Endothelial cell of umbilical vein (primary cell): ENCODE results near the gene CD164L2. TPM values are rescaled to one million over a fixed set of nuclear protein-coding genes. Genes with fewer than 3 reads are reported as not detected.
"Not testable (repeated sequence)": the region's sequence is repeated elsewhere in the genome, so short reads cannot be mapped to it uniquely, and the experiment has no call there.

Source experiments
- BruUV-seq: library from RNA; stranded (reverse); fragments of 400-500 nt; replicated peaks from 2 replicates; lab custom pipeline; 2021; lab: Mats Ljungman, UMichigan
- CTCF ChIA-PET: fragments of 300-600, 350-600 bp; sonication (Branson Sonifier 250); formaldehyde crosslinking; loops from one replicate; lab custom pipeline; 2021; ENCODE audit warnings: antibody characterized with exemption, inconsistent platforms; lab: Charles Lee
- POLR2A ChIA-PET: fragments of 300-600, 350-600 bp; sonication (Branson Sonifier 250); formaldehyde crosslinking; loops from one replicate; lab custom pipeline; 2021; ENCODE audit warnings: antibody characterized with exemption, inconsistent platforms; lab: Charles Lee
- DNase-seq: peaks from one replicate; pipeline ENCODE4 v3.0.0-alpha.2; 2011; ENCODE audit warnings: low read depth, low spot score
- FAIRE-seq: peaks from 2 replicates; lab custom pipeline; 2011; peaks lifted over from hg19 to GRCh38; lab: Jason Lieb, UNC
- H2AFZ ChIP-seq: 2 replicates; pipeline ENCODE4 v1.6.0; 2012; ENCODE audit warnings: low read depth, low read length, control low read depth, inconsistent platforms
- H3K27ac ChIP-seq: 2 replicates; pipeline ENCODE4 v1.5.1; 2011; ENCODE audit warnings: low read depth, mild to moderate bottlenecking, control low read depth, low read length, moderate library complexity; ENCODE audit not compliant: insufficient read depth
- H3K27me3 ChIP-seq, 2 experiments: 2 replicates each; pipeline versions ENCODE4 v1.6.0 to v1.6.1; 2011; ENCODE audit warnings: low read length in 2 of 2, mixed read lengths in 1 of 2; ENCODE audit not compliant: control insufficient read depth in 2 of 2, insufficient read depth in 2 of 2
- H3K36me3 ChIP-seq, 2 experiments: 2 replicates in 1 of 2; 3 replicates in 1 of 2; pipeline ENCODE4 v1.5.1; 2011; ENCODE audit warnings: low read length in 2 of 2, mild to moderate bottlenecking in 1 of 2, moderate library complexity in 1 of 2; ENCODE audit not compliant: control insufficient read depth in 2 of 2, insufficient read depth in 2 of 2; ENCODE audit errors: extremely low read depth in 1 of 2
- H3K4me1 ChIP-seq: 3 replicates; pipeline ENCODE4 v1.5.1; 2011; ENCODE audit warnings: mild to moderate bottlenecking, low read length; ENCODE audit not compliant: control insufficient read depth, insufficient read depth; ENCODE audit errors: extremely low read depth
- H3K4me2 ChIP-seq: 2 replicates; pipeline ENCODE4 v1.6.1; 2011; ENCODE audit warnings: low read length, control low read depth, mixed read lengths; ENCODE audit not compliant: insufficient read depth
- H3K4me3 ChIP-seq, 3 experiments: fragments of 200-600 bp in 1 of 3; sonication (generic), shearing (Covaris generic) in 1 of 3; replicated peaks in 1 of 3; 2 replicates each; pipeline ENCODE4 v1.5.1; 2011 to 2016; ENCODE audit warnings: control low read depth in 3 of 3, low read length in 3 of 3, mild to moderate bottlenecking in 2 of 3, inconsistent platforms in 1 of 3, low read depth in 1 of 3, moderate library complexity in 1 of 3; ENCODE audit not compliant: insufficient read depth in 1 of 3
- H3K79me2 ChIP-seq: 2 replicates; pipeline ENCODE4 v1.6.0; 2012; ENCODE audit warnings: low read length, inconsistent platforms; ENCODE audit not compliant: control insufficient read depth, insufficient read depth
- H3K9ac ChIP-seq: replicated peaks from 2 replicates; pipeline ENCODE3; 2011; ENCODE audit warnings: low read length, control low read depth; ENCODE audit not compliant: insufficient read depth; ENCODE audit errors: extremely low read depth
- H3K9me1 ChIP-seq: replicated peaks from 3 replicates; pipeline ENCODE4 v1.6.0; 2011; ENCODE audit warnings: mild to moderate bottlenecking, low read length; ENCODE audit not compliant: control insufficient read depth, insufficient read depth; ENCODE audit errors: extremely low read depth
- H3K9me3 ChIP-seq: replicated peaks from 2 replicates; pipeline ENCODE4 v1.5.1; 2012; ENCODE audit warnings: low read length, inconsistent platforms; ENCODE audit not compliant: control insufficient read depth, insufficient read depth
- H4K20me1 ChIP-seq: replicated peaks from 2 replicates; pipeline ENCODE3; 2011; ENCODE audit warnings: mild to moderate bottlenecking, low read length; ENCODE audit not compliant: control insufficient read depth, insufficient read depth; ENCODE audit errors: extremely low read depth
- EZH2 ChIP-seq: IDR thresholded peaks from 2 replicates; pipeline ENCODE4 v1.6.1; 2012; ENCODE audit warnings: borderline replicate concordance, low read depth, mild to moderate bottlenecking, moderate library complexity, low read length, inconsistent platforms; ENCODE audit not compliant: severe bottlenecking
- FOS ChIP-seq: IDR thresholded peaks from 2 replicates; pipeline ENCODE4 v1.6.1; 2011; ENCODE audit warnings: mild to moderate bottlenecking, low read length, moderate library complexity, borderline replicate concordance; ENCODE audit not compliant: insufficient read depth
- JUN ChIP-seq: IDR thresholded peaks from 2 replicates; pipeline ENCODE4 v1.6.1; 2011; ENCODE audit warnings: borderline replicate concordance, low read depth; ENCODE audit not compliant: insufficient read length, insufficient read depth
- MYC ChIP-seq: IDR thresholded peaks from one replicate; pipeline ENCODE4 v1.6.1; 2011; ENCODE audit warnings: mild to moderate bottlenecking, low read depth, low read length
- POLR2AphosphoS5 ChIP-seq: IDR thresholded peaks from 2 replicates; pipeline ENCODE4 v1.6.1; 2012; ENCODE audit warnings: low read depth, mild to moderate bottlenecking, control low read depth, low read length, moderate library complexity; ENCODE audit not compliant: insufficient read depth
- dilution Hi-C: fragments of 300-500 bp; cut with MboI; formaldehyde crosslinking; loops from one replicate; pipeline ENCODE4 v1.15.0; 2019; ENCODE audit warnings: low sequenced_read_pairs; ENCODE audit not compliant: extremely low pct_ligation_motif_present
- intact Hi-C: fragments of 100-400 bp; cut with micrococcal nuclease; formaldehyde crosslinking; loops from one replicate; pipeline ENCODE4 v1.10.0; 2022
- polyA plus RNA-seq, 4 experiments: library from polyadenylated mRNA; depleted of rRNA in 3 of 4; stranded (reverse) in 3 of 4; unstranded in 1 of 4; fragments of >200 nt; gene quantifications; 2 replicates each; pipeline versions ENCODE4 v1.2.1 to v1.2.3, GENCODE V29; 2011 to 2012; ENCODE audit warnings: missing spikeins in 1 of 4
- total RNA-seq: library from RNA; stranded (reverse); gene quantifications from 2 replicates; pipeline ENCODE4 v1.2.3, GENCODE V29; 2021
- TF ChIP-seq, protein P1 (sequence below): IDR thresholded peaks from 2 replicates; pipeline ENCODE4 v1.6.1; 2011; ENCODE audit not compliant: insufficient read depth, insufficient read length

CD164L2 gene
- total and polyA plus RNA-seq, 2 donors (not counting 3 experiments of a cell fraction or from before 2014, with no cell fraction given), result not detected

DNA sequence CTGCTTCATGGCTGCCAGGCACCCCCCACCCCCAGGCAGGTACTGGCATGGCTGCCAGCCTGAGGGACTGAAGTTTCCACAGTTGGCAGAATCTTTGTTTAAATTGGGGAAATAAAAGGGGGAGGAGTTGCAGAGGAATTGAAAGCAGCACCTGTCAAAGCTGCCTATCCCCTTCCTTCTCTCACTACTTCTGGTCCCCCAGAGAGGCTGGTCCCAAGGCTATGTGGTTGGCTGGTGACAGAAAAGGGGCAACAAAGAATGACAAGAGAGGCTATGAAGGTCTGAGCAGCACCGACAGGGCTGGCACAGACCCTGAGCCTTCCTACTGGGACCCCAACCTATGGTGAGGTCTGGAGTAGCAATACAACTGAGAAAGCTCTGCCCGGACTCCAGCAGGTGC lies 23.7 kb upstream of the CD164L2 start:
- intact Hi-C loops, result not testable (repeated sequence)

DNA sequence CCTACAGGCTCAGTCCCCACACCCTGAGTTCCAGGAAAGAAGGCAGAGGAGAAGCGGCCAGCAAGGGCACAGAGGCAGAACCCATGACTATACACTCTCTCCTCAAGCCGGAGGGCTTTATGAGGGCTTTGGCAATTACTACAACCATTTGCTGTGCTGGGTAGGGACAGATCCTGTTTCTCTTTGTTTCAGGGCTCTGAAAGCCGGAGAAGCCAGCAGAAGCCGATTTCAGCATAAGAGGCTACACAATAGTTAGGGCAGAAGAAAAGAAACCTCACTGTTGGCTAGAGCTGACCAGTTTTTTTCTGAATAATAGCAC lies 23.2 kb upstream of the CD164L2 start:
- intact Hi-C loops (no loop called here), dilution Hi-C loops (loop anchor here (25.0 kb wide), 1 partner anchor 181 kb away; no protein-coding TSS in a partner anchor)
- no peaks in the 10 kb centered on the region for H3K9me3 ChIP-seq
- H3K9me1 ChIP-seq, result no peaks in the 10 kb centered on the region
- peaks cover 4% of the 10 kb centered on the region for H3K4me1 ChIP-seq
- no TSS peak for BruUV-seq
- no peak overlapping the region for H2AFZ ChIP-seq
- H3K9ac ChIP-seq, result no peak overlapping the region
- no peak for TF ChIP-seq EZH2
- no peak for TF ChIP-seq MYC
- TF ChIP-seq, protein P1, sequence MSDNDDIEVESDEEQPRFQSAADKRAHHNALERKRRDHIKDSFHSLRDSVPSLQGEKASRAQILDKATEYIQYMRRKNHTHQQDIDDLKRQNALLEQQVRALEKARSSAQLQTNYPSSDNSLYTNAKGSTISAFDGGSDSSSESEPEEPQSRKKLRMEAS, result no peak
- TF ChIP-seq JUN, result no peak
- TF ChIP-seq POLR2AphosphoS5, result no peak
- TF ChIP-seq FOS, result no peak
- H3K36me3 ChIP-seq, result peaks cover 21 to 42% of the 10 kb centered on the region in 2 experiments
- no peaks in the 10 kb centered on the region for H3K27me3 ChIP-seq
- ChIA-PET CTCF (interaction anchor here (0.6 kb wide), 1 partner anchor 889 kb away, joined by 5 read pairs; no protein-coding TSS in a partner anchor), POLR2A (no interaction called here)
- H3K27ac ChIP-seq, result no peak overlapping the region
- no peak overlapping the region for H3K4me3 ChIP-seq
- H3K79me2 ChIP-seq, result no peaks in the 10 kb centered on the region
- DNase-seq (no peak), FAIRE-seq (no peak)
- H3K4me2 ChIP-seq, result no peak overlapping the region
- no peaks in the 10 kb centered on the region for H4K20me1 ChIP-seq

More for the DNA sequence above, 23.7 kb upstream of the CD164L2 start:
- H3K9me3 ChIP-seq, H4K20me1 ChIP-seq, BruUV-seq, DNase-seq, H3K27ac ChIP-seq, H3K4me1 ChIP-seq, H3K9me1 ChIP-seq, H3K9ac ChIP-seq, H2AFZ ChIP-seq, POLR2A ChIA-PET, H3K79me2 ChIP-seq, H3K4me2 ChIP-seq, FAIRE-seq, H3K27me3 ChIP-seq, H3K4me3 ChIP-seq: not testable (repeated sequence)
- CTCF ChIA-PET, result interaction anchor here (0.6 kb wide), 1 partner anchor 890 kb away, joined by 5 read pairs; no protein-coding TSS in a partner anchor
- dilution Hi-C loops, result loop anchor here (25.0 kb wide), 1 partner anchor 181 kb away; no protein-coding TSS in a partner anchor
- peaks cover 22 to 43% of the 10 kb centered on the region in 2 experiments for H3K36me3 ChIP-seq

DNA sequence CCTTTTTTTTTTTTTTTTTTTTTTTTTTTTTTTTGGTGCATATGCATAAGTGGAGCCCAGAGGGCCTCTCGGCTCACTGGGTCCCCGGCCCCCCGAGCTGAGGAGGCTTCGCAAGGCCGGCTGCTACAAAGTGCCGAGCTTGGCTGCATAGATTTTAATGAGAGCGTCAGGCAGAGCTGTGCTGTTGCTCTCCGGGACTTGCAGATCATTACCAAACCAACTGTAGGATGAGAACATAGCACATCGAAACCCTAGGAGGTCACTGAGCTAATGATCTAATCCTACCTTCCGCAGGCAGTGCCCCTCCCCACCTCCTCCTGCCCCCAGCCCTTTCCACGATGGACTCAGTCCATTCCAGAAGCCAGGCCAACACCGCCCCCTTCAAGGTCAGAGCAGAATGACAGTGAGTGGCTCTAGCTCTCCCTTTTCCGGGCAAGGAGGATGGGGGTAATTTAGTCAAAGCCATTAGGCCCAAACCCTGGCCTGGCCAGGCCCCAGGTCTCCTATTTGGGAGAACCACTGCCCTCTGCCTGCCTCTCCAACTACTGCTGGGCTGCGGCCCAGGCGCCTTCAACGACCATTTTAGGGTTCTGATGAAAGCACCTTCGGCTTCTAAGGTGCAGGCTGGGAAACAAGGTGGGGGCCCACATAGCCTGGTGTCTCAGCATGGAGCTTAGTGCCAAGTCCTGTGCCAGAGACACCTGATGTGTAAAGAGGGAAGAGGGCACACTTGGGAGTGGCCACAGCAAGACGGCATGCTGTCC lies 22.6 kb upstream of the CD164L2 start:
- CTCF ChIA-PET, result interaction anchor here (0.6 to 0.9 kb wide), 2 partner anchors 264 to 889 kb away, joined by 3 to 5 read pairs; no protein-coding TSS in a partner anchor
- POLR2A ChIA-PET, H4K20me1 ChIP-seq, H2AFZ ChIP-seq, DNase-seq, H3K27me3 ChIP-seq, H3K27ac ChIP-seq, H3K9me1 ChIP-seq, H3K9ac ChIP-seq, H3K4me3 ChIP-seq, H3K79me2 ChIP-seq, intact Hi-C loops, BruUV-seq, H3K9me3 ChIP-seq, H3K4me2 ChIP-seq, H3K4me1 ChIP-seq: not testable (repeated sequence)
- H3K36me3 ChIP-seq, result peaks cover 16 to 36% of the 10 kb centered on the region in 2 experiments
- peak; percentile 31 for FAIRE-seq
- dilution Hi-C loops, result loop anchor here (25.0 kb wide), 1 partner anchor 182 kb away; no protein-coding TSS in a partner anchor
